K562 (cell line): ENCODE results near the gene IKZF4. TPM values are rescaled to one million over a fixed set of nuclear protein-coding genes. Genes with fewer than 3 reads are reported as not detected.

ENCODE experiments used
- FOXA1 ChIP-seq: fragments of 450-650 bp; IDR thresholded peaks from 2 replicates; pipeline ENCODE4 v1.6.1; 2016; ENCODE audit warnings: mild to moderate bottlenecking, borderline replicate concordance
- FUS ChIP-seq: fragments of 200-400 bp; formaldehyde crosslinking; optimal IDR thresholded peaks from 2 replicates; pipeline ENCODE3; 2017; ENCODE audit warnings: low read depth, low read length
- GTF2E2 ChIP-seq: fragments of 200-800 bp; sonication (Bioruptor generic); IDR thresholded peaks from 2 replicates; pipeline ENCODE4 v1.6.1; 2016; ENCODE audit warnings: missing genetic modification characterization, missing compliant biosample characterization
- HCFC1 ChIP-seq: IDR thresholded peaks from 2 replicates; pipeline ENCODE4 v1.6.1; 2012; ENCODE audit warnings: low read depth, low read length, improper control_type of control experiment
- ILF3 ChIP-seq: fragments of 450-650 bp; IDR thresholded peaks from 2 replicates; pipeline ENCODE4 v1.6.1; 2018; ENCODE audit warnings: antibody characterized with exemption, mild to moderate bottlenecking, moderate library complexity, borderline replicate concordance
- ILK ChIP-seq: fragments of 450-650 bp; IDR thresholded peaks from 2 replicates; pipeline ENCODE4 v1.6.1; 2016; ENCODE audit warnings: missing genetic modification characterization, low read depth, mild to moderate bottlenecking, missing compliant biosample characterization, moderate library complexity, borderline replicate concordance
- KAT2B ChIP-seq: IDR thresholded peaks from one replicate; pipeline ENCODE4 v1.6.1; 2012; ENCODE audit warnings: low read depth, mild to moderate bottlenecking, control low read depth, inconsistent platforms, low read length, moderate library complexity
- NEUROD1 ChIP-seq: fragments of 150-350 bp; IDR thresholded peaks from 2 replicates; pipeline ENCODE4 v1.6.1; 2014; ENCODE audit warnings: borderline replicate concordance, low read length, low read depth; ENCODE audit not compliant: partially characterized antibody
- NFE2L1 ChIP-seq: fragments of 450-650 bp; IDR thresholded peaks from 2 replicates; pipeline ENCODE4 v1.6.1; 2016; ENCODE audit warnings: missing genetic modification characterization, low read depth, mild to moderate bottlenecking, missing compliant biosample characterization, moderate library complexity, borderline replicate concordance
- PHB2 ChIP-seq: fragments of 450-650 bp; IDR thresholded peaks from 2 replicates; pipeline ENCODE4 v1.6.1; 2017; ENCODE audit warnings: low read depth
- SIX5 ChIP-seq, 2 experiments: IDR thresholded peaks; 2 replicates each; pipeline ENCODE4 v1.6.1; 2011; ENCODE audit warnings: low read length in 2 of 2, borderline replicate concordance in 1 of 2, low read depth in 1 of 2, mild to moderate bottlenecking in 1 of 2, moderate library complexity in 1 of 2; ENCODE audit not compliant: insufficient read depth in 1 of 2
- SMARCB1 ChIP-seq: IDR thresholded peaks from 2 replicates; pipeline ENCODE4 v1.6.1; 2011; ENCODE audit warnings: improper control_type of control experiment, low read depth; ENCODE audit not compliant: insufficient read length
- SOX6 ChIP-seq: fragments of 450-650 bp; IDR thresholded peaks from 2 replicates; pipeline ENCODE4 v1.6.1; 2014; ENCODE audit warnings: mild to moderate bottlenecking
- YBX1 ChIP-seq: fragments of 450-650 bp; IDR thresholded peaks from 2 replicates; pipeline ENCODE4 v1.7.1; 2016; ENCODE audit warnings: mild to moderate bottlenecking
- ZBED1 ChIP-seq: IDR thresholded peaks from 2 replicates; pipeline ENCODE4 v1.6.1; 2014
- ZNF324 ChIP-seq: fragments of 250-450 bp; sonication (Bioruptor Pico); IDR thresholded peaks from 2 replicates; pipeline ENCODE4 v1.4.0; 2020; ENCODE audit warnings: mild to moderate bottlenecking
- ZNF57 ChIP-seq: fragments of 450-650 bp; formaldehyde crosslinking; IDR thresholded peaks from 2 replicates; pipeline ENCODE4 v1.4.0; 2020; ENCODE audit warnings: mild to moderate bottlenecking, moderate library complexity
- ZNF764 ChIP-seq: fragments of 250-450 bp; sonication (Bioruptor Pico); IDR thresholded peaks from 2 replicates; pipeline ENCODE4 v1.4.0; 2020; ENCODE audit warnings: low read depth, mild to moderate bottlenecking, moderate library complexity
- polyA plus RNA-seq, 8 experiments: library from polyadenylated mRNA; depleted of rRNA in 4 of 8; stranded (reverse) in 5 of 8; unstranded in 3 of 8; fragments of >200 nt; fragmentation: Nextera tagmentation in 2 of 8; fragmentation: Illumina TruSeq in 1 of 8; extraction: Ambion mirVana in 2 of 8; extraction: Trizol in 1 of 8; gene quantifications; 2 replicates each; pipeline versions ENCODE4 v1.2.1 to v1.2.3, GENCODE V29; 2011 to 2014; ENCODE audit warnings: inconsistent platforms in 1 of 8, missing spikeins in 1 of 8
- total RNA-seq, 7 experiments: library from RNA; depleted of rRNA in 6 of 7; stranded (reverse); fragments of >200 nt in 6 of 7; fragmentation: Illumina TruSeq in 2 of 7; extraction: Trizol in 2 of 7; gene quantifications; 2 replicates each; pipeline versions ENCODE4 v1.2.1 to v1.2.3, GENCODE V29; 2011 to 2021; ENCODE audit warnings: low replicate concordance in 1 of 7
- TF ChIP-seq, protein P1 (sequence below), 2 experiments: fragments of 450-650 bp in 1 of 2; IDR thresholded peaks; 2 replicates each; pipeline ENCODE4 v1.6.1; 2011 to 2017; ENCODE audit warnings: low read depth in 2 of 2, antibody characterized with exemption in 1 of 2, borderline replicate concordance in 1 of 2, low read length in 1 of 2, mild to moderate bottlenecking in 1 of 2, mixed read lengths in 1 of 2; ENCODE audit not compliant: control insufficient read depth in 1 of 2
- TF ChIP-seq, protein P2 (sequence below): fragments of 250-450 bp; sonication (Bioruptor Pico); IDR thresholded peaks from 2 replicates; pipeline ENCODE4 v1.8.0; 2021; ENCODE audit warnings: mild to moderate bottlenecking, moderate library complexity
- TF ChIP-seq, protein P3 (sequence below): fragments of 250-450 bp; sonication (Bioruptor Pico); IDR thresholded peaks from 2 replicates; pipeline ENCODE4 v1.9.0; 2021; ENCODE audit warnings: mild to moderate bottlenecking
- TF ChIP-seq, protein P4 (sequence below): sonication (generic); formaldehyde crosslinking; IDR thresholded peaks from 2 replicates; pipeline ENCODE4 v1.8.1; 2023; ENCODE audit warnings: mild to moderate bottlenecking, missing genetic modification reagents

IKZF4 gene
- total and polyA plus RNA-seq, 9 of the 15 experiments (the other 6 are each of a cell fraction or from before 2014, with no cell fraction given), result 1.9 to 16.3 (median 3.6) TPM

DNA sequence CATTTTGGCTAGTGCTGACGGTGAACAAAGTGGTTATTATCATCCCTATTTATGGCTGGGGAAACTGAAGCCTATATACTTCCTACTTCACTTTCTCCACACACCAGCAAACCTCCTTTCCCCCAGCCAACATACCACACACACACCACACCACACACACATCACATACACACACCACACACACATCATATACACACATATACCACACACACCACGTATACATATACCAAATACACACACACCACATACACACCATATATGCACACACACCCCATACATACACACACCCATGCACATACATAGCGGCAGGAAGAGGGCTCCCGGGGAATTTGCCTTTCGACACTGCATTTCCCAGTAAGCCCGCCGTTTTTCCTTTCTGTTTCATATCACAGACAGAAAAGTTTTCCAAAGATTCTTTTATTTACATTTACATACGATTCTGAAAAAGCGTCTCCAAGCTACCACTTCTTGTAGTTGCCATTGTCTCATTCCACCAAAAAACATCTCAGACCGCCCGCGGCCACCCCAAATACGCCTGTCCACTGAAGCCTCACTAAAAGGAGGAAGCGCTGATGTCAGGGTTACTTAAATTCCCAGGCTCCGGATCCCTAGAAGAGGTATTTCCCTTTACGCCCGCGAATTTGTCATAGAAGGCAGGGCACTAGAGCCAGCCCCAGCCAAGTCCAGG lies 47.8 kb upstream of the IKZF4 start (continued):
- TF ChIP-seq, protein P1, sequence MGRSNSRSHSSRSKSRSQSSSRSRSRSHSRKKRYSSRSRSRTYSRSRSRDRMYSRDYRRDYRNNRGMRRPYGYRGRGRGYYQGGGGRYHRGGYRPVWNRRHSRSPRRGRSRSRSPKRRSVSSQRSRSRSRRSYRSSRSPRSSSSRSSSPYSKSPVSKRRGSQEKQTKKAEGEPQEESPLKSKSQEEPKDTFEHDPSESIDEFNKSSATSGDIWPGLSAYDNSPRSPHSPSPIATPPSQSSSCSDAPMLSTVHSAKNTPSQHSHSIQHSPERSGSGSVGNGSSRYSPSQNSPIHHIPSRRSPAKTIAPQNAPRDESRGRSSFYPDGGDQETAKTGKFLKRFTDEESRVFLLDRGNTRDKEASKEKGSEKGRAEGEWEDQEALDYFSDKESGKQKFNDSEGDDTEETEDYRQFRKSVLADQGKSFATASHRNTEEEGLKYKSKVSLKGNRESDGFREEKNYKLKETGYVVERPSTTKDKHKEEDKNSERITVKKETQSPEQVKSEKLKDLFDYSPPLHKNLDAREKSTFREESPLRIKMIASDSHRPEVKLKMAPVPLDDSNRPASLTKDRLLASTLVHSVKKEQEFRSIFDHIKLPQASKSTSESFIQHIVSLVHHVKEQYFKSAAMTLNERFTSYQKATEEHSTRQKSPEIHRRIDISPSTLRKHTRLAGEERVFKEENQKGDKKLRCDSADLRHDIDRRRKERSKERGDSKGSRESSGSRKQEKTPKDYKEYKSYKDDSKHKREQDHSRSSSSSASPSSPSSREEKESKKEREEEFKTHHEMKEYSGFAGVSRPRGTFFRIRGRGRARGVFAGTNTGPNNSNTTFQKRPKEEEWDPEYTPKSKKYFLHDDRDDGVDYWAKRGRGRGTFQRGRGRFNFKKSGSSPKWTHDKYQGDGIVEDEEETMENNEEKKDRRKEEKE (IDR thresholded peaks at IDR 0.05; ENCODE audit: borderline replicate concordance in 1 of 2, control insufficient read depth in 1 of 2, low read depth in 2 of 2, low read length in 1 of 2), result no peak
- no peak for TF ChIP-seq SMARCB1
- TF ChIP-seq ZNF764 (CRISPR knock-in tag), result 0 out of 2 replicates have a peak, but pooled peaks have one; percentile 21
- no peak; the same call in 1 of the 2 replicates for TF ChIP-seq HCFC1
- no peak for TF ChIP-seq NEUROD1
- TF ChIP-seq FOXA1, result no peak
- TF ChIP-seq ILK, result no peak
- TF ChIP-seq ZNF57 (CRISPR knock-in tag), result no peak
- no peak for TF ChIP-seq ZNF324 (CRISPR knock-in tag)
- peak; percentile 27; the same call in 1 of the 2 replicates for TF ChIP-seq SOX6
- TF ChIP-seq, protein P2, sequence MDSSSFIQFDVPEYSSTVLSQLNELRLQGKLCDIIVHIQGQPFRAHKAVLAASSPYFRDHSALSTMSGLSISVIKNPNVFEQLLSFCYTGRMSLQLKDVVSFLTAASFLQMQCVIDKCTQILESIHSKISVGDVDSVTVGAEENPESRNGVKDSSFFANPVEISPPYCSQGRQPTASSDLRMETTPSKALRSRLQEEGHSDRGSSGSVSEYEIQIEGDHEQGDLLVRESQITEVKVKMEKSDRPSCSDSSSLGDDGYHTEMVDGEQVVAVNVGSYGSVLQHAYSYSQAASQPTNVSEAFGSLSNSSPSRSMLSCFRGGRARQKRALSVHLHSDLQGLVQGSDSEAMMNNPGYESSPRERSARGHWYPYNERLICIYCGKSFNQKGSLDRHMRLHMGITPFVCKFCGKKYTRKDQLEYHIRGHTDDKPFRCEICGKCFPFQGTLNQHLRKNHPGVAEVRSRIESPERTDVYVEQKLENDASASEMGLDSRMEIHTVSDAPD (CRISPR knock-in tag), result no peak
- TF ChIP-seq YBX1, result no peak
- no peak for TF ChIP-seq FUS
- TF ChIP-seq ILF3, result no peak
- TF ChIP-seq GTF2E2 (tag), result 0 out of 2 replicates have a peak, but pooled peaks have one; percentile 32
- TF ChIP-seq, protein P3, sequence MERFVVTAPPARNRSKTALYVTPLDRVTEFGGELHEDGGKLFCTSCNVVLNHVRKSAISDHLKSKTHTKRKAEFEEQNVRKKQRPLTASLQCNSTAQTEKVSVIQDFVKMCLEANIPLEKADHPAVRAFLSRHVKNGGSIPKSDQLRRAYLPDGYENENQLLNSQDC, result no peak
- TF ChIP-seq NFE2L1 (tag), result no peak
- TF ChIP-seq PHB2, result peak; percentile 73; the same call in 1 of the 2 replicates
- TF ChIP-seq ZBED1, result no peak
- TF ChIP-seq KAT2B, result no peak
- no peak for TF ChIP-seq SIX5 (IDR thresholded peaks at IDR 0.05; ENCODE audit: borderline replicate concordance in 1 of 2, insufficient read depth in 1 of 2, low read depth in 1 of 2, low read length in 2 of 2)
- TF ChIP-seq, protein P4, sequence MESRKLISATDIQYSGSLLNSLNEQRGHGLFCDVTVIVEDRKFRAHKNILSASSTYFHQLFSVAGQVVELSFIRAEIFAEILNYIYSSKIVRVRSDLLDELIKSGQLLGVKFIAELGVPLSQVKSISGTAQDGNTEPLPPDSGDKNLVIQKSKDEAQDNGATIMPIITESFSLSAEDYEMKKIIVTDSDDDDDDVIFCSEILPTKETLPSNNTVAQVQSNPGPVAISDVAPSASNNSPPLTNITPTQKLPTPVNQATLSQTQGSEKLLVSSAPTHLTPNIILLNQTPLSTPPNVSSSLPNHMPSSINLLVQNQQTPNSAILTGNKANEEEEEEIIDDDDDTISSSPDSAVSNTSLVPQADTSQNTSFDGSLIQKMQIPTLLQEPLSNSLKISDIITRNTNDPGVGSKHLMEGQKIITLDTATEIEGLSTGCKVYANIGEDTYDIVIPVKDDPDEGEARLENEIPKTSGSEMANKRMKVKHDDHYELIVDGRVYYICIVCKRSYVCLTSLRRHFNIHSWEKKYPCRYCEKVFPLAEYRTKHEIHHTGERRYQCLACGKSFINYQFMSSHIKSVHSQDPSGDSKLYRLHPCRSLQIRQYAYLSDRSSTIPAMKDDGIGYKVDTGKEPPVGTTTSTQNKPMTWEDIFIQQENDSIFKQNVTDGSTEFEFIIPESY, result no peak
